Measurements from ENCODE around the gene UPK3B. TPM values are rescaled to one million over a fixed set of nuclear protein-coding genes. Genes with fewer than 3 reads are reported as not detected.
"Not testable (repeated sequence)": the region's sequence is repeated elsewhere in the genome, so short reads cannot be mapped to it uniquely, and the experiment has no call there.

UPK3B gene
- total and polyA plus RNA-seq, 9 of the 15 experiments (the other 6 are each of a cell fraction or from before 2014, with no cell fraction given): not detected

DNA sequence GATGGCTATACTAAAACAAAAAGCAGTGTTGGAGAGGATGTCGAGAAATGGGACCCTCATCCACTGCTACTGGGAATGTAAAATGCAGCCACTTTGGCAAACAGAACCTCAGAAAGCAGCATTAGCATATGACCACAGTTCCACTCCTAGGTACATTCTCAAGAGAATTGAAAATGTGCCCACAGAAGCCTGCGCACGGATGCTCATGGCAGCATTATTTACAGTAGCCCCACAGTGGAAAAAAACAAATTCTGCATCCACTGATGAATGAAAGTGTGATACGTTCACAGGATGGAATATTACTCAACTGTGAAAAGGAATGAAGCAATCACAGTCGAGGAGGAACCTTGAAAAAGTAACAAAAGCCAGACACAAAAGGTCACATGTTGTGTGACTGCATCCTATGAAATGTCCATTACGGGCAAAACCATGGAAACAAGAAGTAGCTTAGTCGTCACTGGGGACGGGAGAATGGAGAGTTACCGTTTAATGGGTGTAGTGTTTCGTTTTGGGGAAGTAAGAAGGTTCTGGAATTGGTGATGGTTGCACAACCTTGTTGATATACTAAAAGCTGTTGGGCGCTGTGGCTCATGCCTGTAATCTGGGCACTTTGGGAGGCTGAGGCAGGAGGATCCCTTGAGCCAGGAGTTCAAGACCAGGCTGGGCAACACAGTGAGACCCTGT lies 2.5 kb upstream of the UPK3B start (continued):
- no peak for TF ChIP-seq LEF1 (IDR thresholded peaks at IDR 0.05)
- no peak for TF ChIP-seq SMARCA4 (IDR thresholded peaks at IDR 0.05)
- no peak for TF ChIP-seq HSF4 (CRISPR knock-in tag; IDR thresholded peaks at IDR 0.05; ENCODE audit: borderline replicate concordance)
- no peak for TF ChIP-seq ZNF830 (CRISPR knock-in tag; IDR thresholded peaks at IDR 0.05)
- TF ChIP-seq FOSL1 (tag; conservative IDR thresholded peaks at IDR 0.05): no peak
- no peak for TF ChIP-seq ZNF3 (CRISPR knock-in tag; IDR thresholded peaks at IDR 0.05)
- no peak for TF ChIP-seq HDAC2 (IDR thresholded peaks at IDR 0.05)
- TF ChIP-seq, protein P1, sequence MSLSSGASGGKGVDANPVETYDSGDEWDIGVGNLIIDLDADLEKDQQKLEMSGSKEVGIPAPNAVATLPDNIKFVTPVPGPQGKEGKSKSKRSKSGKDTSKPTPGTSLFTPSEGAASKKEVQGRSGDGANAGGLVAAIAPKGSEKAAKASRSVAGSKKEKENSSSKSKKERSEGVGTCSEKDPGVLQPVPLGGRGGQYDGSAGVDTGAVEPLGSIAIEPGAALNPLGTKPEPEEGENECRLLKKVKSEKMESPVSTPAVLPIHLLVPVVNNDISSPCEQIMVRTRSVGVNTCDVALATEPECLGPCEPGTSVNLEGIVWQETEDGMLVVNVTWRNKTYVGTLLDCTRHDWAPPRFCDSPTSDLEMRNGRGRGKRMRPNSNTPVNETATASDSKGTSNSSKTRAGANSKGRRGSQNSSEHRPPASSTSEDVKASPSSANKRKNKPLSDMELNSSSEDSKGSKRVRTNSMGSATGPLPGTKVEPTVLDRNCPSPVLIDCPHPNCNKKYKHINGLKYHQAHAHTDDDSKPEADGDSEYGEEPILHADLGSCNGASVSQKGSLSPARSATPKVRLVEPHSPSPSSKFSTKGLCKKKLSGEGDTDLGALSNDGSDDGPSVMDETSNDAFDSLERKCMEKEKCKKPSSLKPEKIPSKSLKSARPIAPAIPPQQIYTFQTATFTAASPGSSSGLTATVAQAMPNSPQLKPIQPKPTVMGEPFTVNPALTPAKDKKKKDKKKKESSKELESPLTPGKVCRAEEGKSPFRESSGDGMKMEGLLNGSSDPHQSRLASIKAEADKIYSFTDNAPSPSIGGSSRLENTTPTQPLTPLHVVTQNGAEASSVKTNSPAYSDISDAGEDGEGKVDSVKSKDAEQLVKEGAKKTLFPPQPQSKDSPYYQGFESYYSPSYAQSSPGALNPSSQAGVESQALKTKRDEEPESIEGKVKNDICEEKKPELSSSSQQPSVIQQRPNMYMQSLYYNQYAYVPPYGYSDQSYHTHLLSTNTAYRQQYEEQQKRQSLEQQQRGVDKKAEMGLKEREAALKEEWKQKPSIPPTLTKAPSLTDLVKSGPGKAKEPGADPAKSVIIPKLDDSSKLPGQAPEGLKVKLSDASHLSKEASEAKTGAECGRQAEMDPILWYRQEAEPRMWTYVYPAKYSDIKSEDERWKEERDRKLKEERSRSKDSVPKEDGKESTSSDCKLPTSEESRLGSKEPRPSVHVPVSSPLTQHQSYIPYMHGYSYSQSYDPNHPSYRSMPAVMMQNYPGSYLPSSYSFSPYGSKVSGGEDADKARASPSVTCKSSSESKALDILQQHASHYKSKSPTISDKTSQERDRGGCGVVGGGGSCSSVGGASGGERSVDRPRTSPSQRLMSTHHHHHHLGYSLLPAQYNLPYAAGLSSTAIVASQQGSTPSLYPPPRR (CRISPR knock-in tag; IDR thresholded peaks at IDR 0.05; ENCODE audit: borderline replicate concordance): no peak

DNA sequence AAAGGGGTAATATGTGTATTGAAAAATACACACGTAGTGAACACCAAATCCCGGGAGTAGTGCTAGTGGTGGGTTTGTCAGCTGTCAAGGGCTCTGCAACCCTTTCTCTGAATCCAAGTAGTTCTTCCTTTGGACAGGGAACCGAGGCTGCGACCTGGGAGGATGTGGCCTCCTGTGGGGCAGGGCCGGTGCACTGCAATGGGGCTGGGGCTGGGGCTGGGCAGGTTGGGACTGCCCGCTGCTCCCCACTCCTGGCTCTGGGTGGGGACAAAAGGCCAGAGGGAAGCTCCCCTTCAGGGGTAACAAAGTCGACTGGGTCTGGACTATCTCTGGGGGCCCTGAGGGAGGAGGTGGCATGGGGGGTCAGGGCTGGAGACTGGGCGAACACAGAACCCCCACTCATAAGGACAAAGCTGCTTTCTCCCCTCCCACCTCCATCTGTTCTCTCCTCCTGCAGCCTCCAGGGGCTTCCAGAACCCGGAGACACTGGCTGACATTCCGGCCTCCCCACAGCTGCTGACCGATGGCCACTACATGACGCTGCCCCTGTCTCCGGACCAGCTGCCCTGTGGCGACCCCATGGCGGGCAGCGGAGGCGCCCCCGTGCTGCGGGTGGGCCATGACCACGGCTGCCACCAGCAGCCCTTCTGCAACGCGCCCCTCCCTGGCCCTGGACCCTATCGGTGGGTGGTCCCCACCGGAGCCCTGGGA lies 1.0 kb downstream of the UPK3B start:
- in situ Hi-C loops (cut with MboI); H3K27me3 ChIP-seq (ENCODE audit: control insufficient read depth in 2 of 2, insufficient read depth in 2 of 2, low read length in 2 of 2); H3K4me2 ChIP-seq (ENCODE audit: insufficient read depth, low read length); DNase-seq (ENCODE audit: extremely low read depth in 1 of 4, low spot score in 3 of 4); H3K27ac ChIP-seq (ENCODE audit: extremely low read depth, low read depth, low read length); intact Hi-C loops (cut with micrococcal nuclease); H3K4me3 ChIP-seq; H3K79me2 ChIP-seq (ENCODE audit: control insufficient read depth, insufficient read depth, low read length); FAIRE-seq; BruUV-seq (replicated peaks); H3K9me1 ChIP-seq (ENCODE audit: control insufficient read depth, insufficient read depth, low read length); CTCF ChIA-PET (ENCODE audit: low intra/inter-chr PET ratio); H2AFZ ChIP-seq (ENCODE audit: low read depth, low read length); H3K9me3 ChIP-seq (replicated peaks; ENCODE audit: control insufficient read depth, insufficient read depth, low read depth, low read length); H3K9ac ChIP-seq (ENCODE audit: insufficient read depth in 1 of 2, low read depth in 2 of 2, low read length in 2 of 2); POLR2A ChIA-PET; H3K36me3 ChIP-seq (ENCODE audit: control insufficient read depth, insufficient read depth, low read length); H4K20me1 ChIP-seq (replicated peaks; ENCODE audit: control insufficient read depth, insufficient read depth, low read length); ATAC-seq: not testable (repeated sequence)
- 68% methylated on average over 8 of the region's 24 CpGs for WGBS (ENCODE audit: insufficient coverage, low coverage, missing lambda C conversion rate)
- H3K4me1 ChIP-seq (replicated peaks in 1 of 2; ENCODE audit: control insufficient read depth in 2 of 2, insufficient read depth in 2 of 2, low read length in 2 of 2): peaks cover 0 to 37% of the 10 kb centered on the region in 2 experiments; a peak in 2 of 5 replicates

Measured in K562 (cell line).